GM19455 (cell line): ENCODE data around the gene FILIP1.

Source experiments
- ATAC-seq: cut with Tn5 transposase; IDR thresholded peaks from one replicate; pipeline ENCODE4 v1.9.1; 2021; ENCODE audit not compliant: unreplicated experiment

Gene FILIP1

GRCh38 chr6:75497994-75498393 is 4.4 kb upstream of the FILIP1 start:
- ATAC-seq = no peak

GRCh38 chr6:75495011-75495410 is 1.4 kb upstream of the FILIP1 start:
- ATAC-seq = no peak

GRCh38 chr6:75494290-75494689 is 690 bp upstream of the FILIP1 start:
- ATAC-seq = no peak

GRCh38 chr6:75492386-75493153 is 1.0 kb downstream of the FILIP1 start:
- no peak for ATAC-seq

- no peak for ATAC-seq
These were observed 2.3 kb downstream of the FILIP1 start for GRCh38 chr6:75491291-75491690.

- no peak for ATAC-seq
These were observed 2.9 kb downstream of the FILIP1 start for GRCh38 chr6:75490706-75491105.

- ATAC-seq = no peak
These were observed 4.6 kb downstream of the FILIP1 start for GRCh38 chr6:75489025-75489424.

- ATAC-seq = no peak
These were observed 5.6 kb downstream of the FILIP1 start for GRCh38 chr6:75488033-75488432.

GRCh38 chr6:75486850-75487518 is 6.6 kb downstream of the FILIP1 start:
- ATAC-seq = no peak

GRCh38 chr6:75484535-75484934 is 9.1 kb downstream of the FILIP1 start:
- ATAC-seq = no peak

- ATAC-seq = no peak
These were observed 10.3 kb downstream of the FILIP1 start for GRCh38 chr6:75483136-75483952.

- ATAC-seq = no peak
These were observed 11.5 kb downstream of the FILIP1 start for GRCh38 chr6:75481936-75482593.

GRCh38 chr6:75481394-75481793 is 12.2 kb downstream of the FILIP1 start:
- ATAC-seq = no peak

GRCh38 chr6:75480425-75480824 is 13.2 kb downstream of the FILIP1 start:
- ATAC-seq = no peak

GRCh38 chr6:75479712-75480111 is 13.9 kb downstream of the FILIP1 start:
- no peak for ATAC-seq

GRCh38 chr6:75478929-75479328 is 14.7 kb downstream of the FILIP1 start:
- no peak for ATAC-seq

- ATAC-seq = peak; percentile 85
These were observed 20.7 kb downstream of the FILIP1 start for GRCh38 chr6:75472885-75473284.

- no peak for ATAC-seq
These were observed 25.6 kb downstream of the FILIP1 start for GRCh38 chr6:75467966-75468365.

- ATAC-seq = no peak
These were observed 26.3 kb downstream of the FILIP1 start for GRCh38 chr6:75467284-75467683.

- ATAC-seq = no peak
These were observed 27.0 kb downstream of the FILIP1 start for GRCh38 chr6:75466636-75467035.

GRCh38 chr6:75463908-75464307 is 29.7 kb downstream of the FILIP1 start:
- ATAC-seq = no peak
